Neural cell (in vitro differentiated cells): ENCODE measurements around the gene YTHDF2. TPM values are rescaled to one million over a fixed set of nuclear protein-coding genes. Genes with fewer than 3 reads are reported as not detected.
A peak's percentile ranks its signal among the peaks of the same experiment; 100 is the strongest.

ENCODE experiments used
- H2AFZ ChIP-seq: fragments of 200-600, 300-800 bp; sonication (generic), shearing (Covaris generic); 2 replicates; pipeline ENCODE4 v1.6.0; 2014; ENCODE audit warnings: low read depth, mild to moderate bottlenecking, antibody characterized with exemption, low read length, moderate library complexity
- H3F3A ChIP-seq: fragments of 200-600 bp; shearing (Covaris generic); 2 replicates; pipeline ENCODE4 v1.6.1; 2016; ENCODE audit warnings: mild to moderate bottlenecking, moderate library complexity, mixed read lengths, antibody characterized with exemption, low read length; ENCODE audit not compliant: insufficient read depth, poor library complexity, severe bottlenecking
- H3K27ac ChIP-seq: fragments of 200-600, 300-800 bp; sonication (generic), shearing (Covaris generic); 2 replicates; pipeline ENCODE4 v1.5.1; 2014; ENCODE audit warnings: mild to moderate bottlenecking, low read length, moderate library complexity
- H3K27me3 ChIP-seq: fragments of 300-800, 200-600 bp; sonication (generic), shearing (Covaris generic); 2 replicates; pipeline ENCODE4 v1.6.0; 2014; ENCODE audit warnings: mild to moderate bottlenecking, low read depth, low read length, moderate library complexity; ENCODE audit not compliant: insufficient read depth
- H3K36me3 ChIP-seq: fragments of 300-800, 200-600 bp; sonication (generic), shearing (Covaris generic); 2 replicates; pipeline ENCODE4 v1.5.1; 2014; ENCODE audit warnings: mild to moderate bottlenecking, antibody characterized with exemption, low read length, moderate library complexity; ENCODE audit not compliant: insufficient read depth
- H3K4me2 ChIP-seq: fragments of 300-800, 200-600 bp; sonication (generic), shearing (Covaris generic); 2 replicates; pipeline ENCODE4 v1.6.0; 2014; ENCODE audit warnings: mild to moderate bottlenecking, low read length
- H3K4me3 ChIP-seq: fragments of 300-800, 200-600 bp; sonication (generic), shearing (Covaris generic); 2 replicates; pipeline ENCODE4 v1.5.1; 2014; ENCODE audit warnings: mild to moderate bottlenecking, low read length, moderate library complexity
- H3K79me2 ChIP-seq: fragments of 200-600 bp; shearing (Covaris generic); replicated peaks from 2 replicates; pipeline ENCODE4 v1.6.0; 2014; ENCODE audit warnings: mild to moderate bottlenecking, low read length, moderate library complexity; ENCODE audit not compliant: insufficient read depth
- H3K9ac ChIP-seq: fragments of 300-800, 200-600 bp; sonication (generic), shearing (Covaris generic); 2 replicates; pipeline ENCODE4 v1.6.1; 2016; ENCODE audit warnings: mild to moderate bottlenecking, low read length, mixed read lengths
- H3K9me2 ChIP-seq: fragments of 200-600 bp; shearing (Covaris generic); 2 replicates; pipeline ENCODE4 v1.6.1; 2016; ENCODE audit warnings: mild to moderate bottlenecking, low read length, mixed read lengths; ENCODE audit not compliant: insufficient read depth
- H3K9me3 ChIP-seq: fragments of 200-600, 300-800 bp; sonication (generic), shearing (Covaris generic); 2 replicates; pipeline ENCODE4 v1.6.1; 2016; ENCODE audit warnings: mild to moderate bottlenecking, mixed run types, low read length, moderate library complexity, mixed read lengths
- H4K20me1 ChIP-seq: fragments of 200-600 bp; shearing (Covaris generic); 2 replicates; pipeline ENCODE4 v1.6.1; 2016; ENCODE audit warnings: mild to moderate bottlenecking, mixed run types; ENCODE audit not compliant: insufficient read depth
- CTCF ChIP-seq: fragments of 450-650 bp; IDR thresholded peaks from 2 replicates; pipeline ENCODE4 v1.5.1; 2014; ENCODE audit warnings: antibody characterized with exemption, mild to moderate bottlenecking, moderate library complexity; ENCODE audit not compliant: poor library complexity, severe bottlenecking
- EP300 ChIP-seq: fragments of 450-650 bp; conservative IDR thresholded peaks from 2 replicates; pipeline ENCODE4 v1.6.1; 2014; ENCODE audit warnings: antibody characterized with exemption, mild to moderate bottlenecking, moderate library complexity; ENCODE audit not compliant: poor library complexity, severe bottlenecking
- EZH2 ChIP-seq: fragments of 200-600, 300-800 bp; shearing (Covaris generic), sonication (generic); IDR thresholded peaks from 2 replicates; pipeline ENCODE4 v1.6.1; 2014; ENCODE audit warnings: antibody characterized with exemption, low read length, borderline replicate concordance, mild to moderate bottlenecking; ENCODE audit not compliant: insufficient read depth, poor library complexity, severe bottlenecking
- MXI1 ChIP-seq: fragments of 450-650 bp; conservative IDR thresholded peaks from 2 replicates; pipeline ENCODE4 v1.6.1; 2014; ENCODE audit warnings: antibody characterized with exemption, mild to moderate bottlenecking; ENCODE audit not compliant: poor library complexity, severe bottlenecking
- RAD21 ChIP-seq: fragments of 450-650 bp; conservative IDR thresholded peaks from 2 replicates; pipeline ENCODE4 v1.6.1; 2014; ENCODE audit warnings: antibody characterized with exemption, mild to moderate bottlenecking, moderate library complexity
- REST ChIP-seq: IDR thresholded peaks from 2 replicates; pipeline ENCODE4 v1.6.1; 2012; ENCODE audit warnings: borderline replicate concordance
- SMC3 ChIP-seq: fragments of 450-650 bp; conservative IDR thresholded peaks from 2 replicates; pipeline ENCODE4 v1.6.1; 2014; ENCODE audit warnings: antibody characterized with exemption, mild to moderate bottlenecking, moderate library complexity; ENCODE audit not compliant: poor library complexity
- polyA plus RNA-seq: library from polyadenylated mRNA; depleted of rRNA; stranded (reverse); fragments of >200 nt; gene quantifications from 2 replicates; pipeline ENCODE4 v1.2.3, GENCODE V29; 2014

Gene YTHDF2
- polyA plus RNA-seq, 1 donor from 2014 or later, result 90.2 TPM

GRCh38 chr1:28751315-28752060, 14.7 kb downstream of the YTHDF2 start:
- Histone ChIP-seq H3K9me2 (no peaks in the 10 kb centered on the region), H3K79me2 (peaks cover 98% of the 10 kb centered on the region), H3K36me3 (no peaks in the 10 kb centered on the region), H3K9ac (no peak overlapping the region), H3F3A (no peaks in the 10 kb centered on the region), H3K27me3 (no peaks in the 10 kb centered on the region), H3K4me3 (peak overlapping the region; percentile 43), H3K9me3 (no peaks in the 10 kb centered on the region), H3K4me2 (no peak overlapping the region), H4K20me1 (peaks cover 39% of the 10 kb centered on the region), H2AFZ (no peak overlapping the region), H3K27ac (no peak overlapping the region)
- no peak for TF ChIP-seq MXI1

GRCh38 chr1:28755701-28756100, 19.0 kb downstream of the YTHDF2 start:
- Histone ChIP-seq H3K9me3 (no peaks in the 10 kb centered on the region), H3K9ac (no peak overlapping the region), H3K36me3 (no peaks in the 10 kb centered on the region), H2AFZ (no peak overlapping the region), H3K4me3 (peak overlapping the region; percentile 45), H4K20me1 (peaks cover 54% of the 10 kb centered on the region), H3K27me3 (no peaks in the 10 kb centered on the region), H3F3A (no peaks in the 10 kb centered on the region), H3K79me2 (peaks cover 99% of the 10 kb centered on the region), H3K27ac (no peak overlapping the region), H3K9me2 (no peaks in the 10 kb centered on the region), H3K4me2 (no peak overlapping the region)
- no peak for TF ChIP-seq EP300
- TF ChIP-seq REST, result no peak
- no peak for TF ChIP-seq SMC3

GRCh38 chr1:28756846-28757245, 20.1 kb downstream of the YTHDF2 start:
- Histone ChIP-seq H3K27ac (no peak overlapping the region), H3K4me2 (no peak overlapping the region)

More at GRCh38 chr1:28756846-28757245, 20.1 kb downstream of the YTHDF2 start:
- Histone ChIP-seq H3K9ac (peak overlapping the region; percentile 41), H3K4me3 (peak overlapping the region; percentile 45), H3K36me3 (no peaks in the 10 kb centered on the region), H2AFZ (no peak overlapping the region), H4K20me1 (peaks cover 48% of the 10 kb centered on the region), H3K79me2 (peaks cover 99% of the 10 kb centered on the region), H3K27me3 (no peaks in the 10 kb centered on the region), H3K9me2 (no peaks in the 10 kb centered on the region), H3F3A (no peaks in the 10 kb centered on the region), H3K9me3 (no peaks in the 10 kb centered on the region)
- TF ChIP-seq SMC3, result peak; percentile 31
- no peak for TF ChIP-seq EZH2
- TF ChIP-seq CTCF, result peak; percentile 46
- no peak for TF ChIP-seq EP300
- no peak for TF ChIP-seq MXI1
- peak; percentile 18 for TF ChIP-seq RAD21
